Effector memory CD4-positive, alpha-beta T cell (primary cell): ENCODE data around the gene DAB1.

Experiments used
- DNase-seq, 3 donors: peaks; one replicate each; pipeline ENCODE4 v3.0.0-alpha.2; 2020
- H3K27ac ChIP-seq: 2 replicates; pipeline ENCODE4 v1.7.0; 2013; ENCODE audit warnings: mild to moderate bottlenecking, low read length, moderate library complexity; ENCODE audit not compliant: insufficient read depth, poor library complexity, severe bottlenecking
- H3K27me3 ChIP-seq: replicated peaks from 2 replicates; pipeline ENCODE4 v1.7.0; 2013; ENCODE audit warnings: mild to moderate bottlenecking, low read length; ENCODE audit not compliant: insufficient read depth, control insufficient read depth, poor library complexity, severe bottlenecking
- H3K36me3 ChIP-seq: 2 replicates; pipeline ENCODE4 v1.7.0; 2013; ENCODE audit warnings: mild to moderate bottlenecking, low read length, moderate library complexity; ENCODE audit not compliant: control insufficient read depth, insufficient read depth
- H3K4me1 ChIP-seq: 2 replicates; pipeline ENCODE4 v1.7.0; 2013; ENCODE audit warnings: low read length, mild to moderate bottlenecking; ENCODE audit not compliant: control insufficient read depth, insufficient read depth, poor library complexity, severe bottlenecking
- H3K4me3 ChIP-seq: 2 replicates; pipeline ENCODE4 v1.7.0; 2013; ENCODE audit warnings: low read length, low read depth, mild to moderate bottlenecking; ENCODE audit not compliant: insufficient read depth, poor library complexity, severe bottlenecking
- H3K9me3 ChIP-seq: 2 replicates; pipeline ENCODE4 v1.7.0; 2013; ENCODE audit warnings: mild to moderate bottlenecking, low read length, moderate library complexity; ENCODE audit not compliant: control insufficient read depth

The DAB1 gene

DNA sequence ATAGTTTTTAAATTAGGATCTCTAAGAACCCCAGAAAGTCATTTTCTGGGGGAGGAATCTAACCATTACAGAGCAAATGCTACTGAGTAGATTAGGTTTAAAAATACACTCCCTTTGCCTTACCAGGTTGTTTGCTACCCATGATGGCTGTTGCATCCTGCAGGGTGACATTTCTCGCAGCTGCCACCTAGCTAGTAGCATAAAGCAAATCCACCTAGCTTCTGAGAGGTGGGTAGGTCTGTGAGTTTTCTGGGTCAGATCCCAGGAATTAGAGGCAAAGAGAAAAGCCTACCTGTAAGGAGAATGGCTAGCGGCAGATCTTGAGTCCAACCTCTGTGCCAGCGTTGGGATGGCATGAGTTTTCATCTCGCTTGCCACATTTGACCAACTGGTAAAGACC is 95.9 kb downstream of the DAB1 start:
- Histone ChIP-seq H3K4me1 (no peaks in the 10 kb centered on the region), H3K9me3 (no peaks in the 10 kb centered on the region), H3K4me3 (no peak overlapping the region), H3K27me3 (no peaks in the 10 kb centered on the region), H3K36me3 (no peaks in the 10 kb centered on the region), H3K27ac (no peak overlapping the region)
- no peak for DNase-seq

DNA sequence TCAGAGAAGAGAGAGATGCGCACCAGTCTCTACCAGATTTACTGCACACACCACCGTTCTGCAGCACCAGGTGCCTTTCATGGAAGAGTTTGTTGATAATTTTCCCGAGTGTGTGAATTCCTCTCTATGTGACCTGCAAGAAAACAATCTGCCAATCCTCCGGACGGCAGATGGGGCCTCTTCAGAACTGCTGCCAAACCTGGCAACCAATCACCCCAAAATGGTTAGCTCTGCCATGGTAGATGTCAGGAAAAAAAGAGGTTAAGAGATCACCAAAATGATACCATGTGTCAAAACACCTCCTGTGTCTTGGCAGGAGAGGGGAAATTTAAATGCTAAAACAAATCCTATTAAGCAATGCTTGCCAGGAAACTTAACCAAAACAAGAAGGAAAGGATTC is 96.5 kb downstream of the DAB1 start:
- Histone ChIP-seq H3K27me3 (no peaks in the 10 kb centered on the region), H3K4me3 (no peak overlapping the region), H3K36me3 (no peaks in the 10 kb centered on the region), H3K4me1 (no peaks in the 10 kb centered on the region), H3K9me3 (no peaks in the 10 kb centered on the region), H3K27ac (no peak overlapping the region)
- no peak for DNase-seq

- Histone ChIP-seq H3K27ac (no peak overlapping the region), H3K27me3 (no peaks in the 10 kb centered on the region), H3K4me1 (no peaks in the 10 kb centered on the region), H3K36me3 (no peaks in the 10 kb centered on the region), H3K4me3 (no peak overlapping the region), H3K9me3 (no peaks in the 10 kb centered on the region)
- no peak for DNase-seq
These were observed 98.3 kb downstream of the DAB1 start for GRCh38 chr1:57325536-57325935.

DNA sequence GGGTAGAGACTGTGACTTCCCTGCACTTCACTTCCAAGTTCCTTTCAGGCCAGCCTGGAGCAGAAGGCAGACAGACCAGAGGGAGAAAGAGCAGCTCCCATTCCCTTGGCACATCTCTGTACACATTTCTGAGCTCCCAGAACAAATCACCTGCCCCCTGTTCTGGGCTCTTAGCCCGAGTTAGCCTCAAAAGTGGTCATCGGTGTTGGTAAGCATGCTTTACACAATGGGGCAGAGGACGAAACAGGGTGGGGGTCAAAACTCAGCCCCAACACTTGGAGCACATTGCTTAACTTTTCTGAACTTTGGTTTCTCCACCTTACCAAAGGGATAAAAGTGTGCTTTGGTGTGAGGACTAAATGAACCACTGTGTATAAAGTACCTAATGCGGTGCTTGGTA is 98.7 kb downstream of the DAB1 start:
- no peak for DNase-seq
- H3K4me1 ChIP-seq: no peaks in the 10 kb centered on the region
- no peak overlapping the region for H3K4me3 ChIP-seq
- no peak overlapping the region for H3K27ac ChIP-seq
- H3K27me3 ChIP-seq: no peaks in the 10 kb centered on the region
- no peaks in the 10 kb centered on the region for H3K9me3 ChIP-seq
- no peaks in the 10 kb centered on the region for H3K36me3 ChIP-seq

GRCh38 chr1:57324388-57324787 is 99.5 kb downstream of the DAB1 start:
- Histone ChIP-seq H3K4me1 (no peaks in the 10 kb centered on the region), H3K9me3 (no peaks in the 10 kb centered on the region), H3K4me3 (no peak overlapping the region), H3K27ac (no peak overlapping the region), H3K36me3 (no peaks in the 10 kb centered on the region), H3K27me3 (no peaks in the 10 kb centered on the region)
- no peak for DNase-seq

DNA sequence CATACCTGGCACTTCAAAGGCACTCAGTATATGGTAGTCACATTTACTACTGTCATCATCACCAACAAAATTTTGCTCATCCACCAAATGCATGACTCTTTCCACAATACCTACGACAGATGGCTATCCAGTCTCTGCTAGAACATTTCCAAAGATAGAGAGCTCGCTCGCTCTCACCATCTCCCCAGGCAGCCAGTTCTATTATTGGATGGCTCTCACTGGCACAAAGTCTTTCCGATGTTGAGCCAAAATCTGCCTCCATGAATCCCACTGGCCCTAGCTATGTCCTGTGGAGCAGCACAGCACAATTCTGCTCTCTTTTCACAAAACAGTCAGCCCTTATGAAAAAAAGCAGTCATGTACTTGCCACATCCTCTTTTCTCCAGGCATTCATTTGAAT is 102.1 kb downstream of the DAB1 start:
- Histone ChIP-seq H3K4me3 (no peak overlapping the region), H3K27ac (no peak overlapping the region), H3K4me1 (no peaks in the 10 kb centered on the region), H3K27me3 (no peaks in the 10 kb centered on the region), H3K36me3 (no peaks in the 10 kb centered on the region), H3K9me3 (no peaks in the 10 kb centered on the region)
- DNase-seq: no peak

- Histone ChIP-seq H3K27me3 (no peaks in the 10 kb centered on the region), H3K36me3 (no peaks in the 10 kb centered on the region), H3K27ac (no peak overlapping the region), H3K4me3 (no peak overlapping the region), H3K9me3 (no peaks in the 10 kb centered on the region), H3K4me1 (no peaks in the 10 kb centered on the region)
- DNase-seq: no peak
These were observed 104.1 kb downstream of the DAB1 start for GRCh38 chr1:57319791-57320190.

DNA sequence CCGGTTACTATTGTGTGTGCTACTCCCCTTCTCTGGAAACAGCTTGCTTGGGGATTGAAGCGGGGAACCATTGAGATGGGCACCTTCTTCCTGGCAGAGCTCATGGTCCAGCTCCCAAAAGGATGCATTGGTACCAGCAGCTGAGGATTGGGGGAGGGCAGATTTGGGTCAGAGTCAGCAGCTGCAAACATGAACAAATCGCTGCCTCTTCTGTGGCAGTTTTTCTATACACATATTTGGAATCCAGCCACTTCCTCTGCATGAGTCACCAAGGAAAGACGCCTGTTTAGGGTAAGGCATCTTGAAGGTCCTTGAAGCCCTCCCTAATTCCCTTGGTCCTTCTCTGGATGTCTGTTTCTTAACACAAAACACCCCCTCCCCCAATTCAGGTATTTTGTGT is 104.7 kb downstream of the DAB1 start:
- Histone ChIP-seq H3K36me3 (no peaks in the 10 kb centered on the region), H3K4me3 (no peak overlapping the region), H3K27me3 (no peaks in the 10 kb centered on the region), H3K9me3 (no peaks in the 10 kb centered on the region), H3K4me1 (no peaks in the 10 kb centered on the region), H3K27ac (no peak overlapping the region)
- no peak for DNase-seq

- Histone ChIP-seq H3K4me3 (no peak overlapping the region), H3K4me1 (no peaks in the 10 kb centered on the region), H3K36me3 (no peaks in the 10 kb centered on the region), H3K27me3 (no peaks in the 10 kb centered on the region), H3K9me3 (no peaks in the 10 kb centered on the region), H3K27ac (no peak overlapping the region)
- DNase-seq: no peak
These were observed 107.0 kb downstream of the DAB1 start for GRCh38 chr1:57316861-57317260.

- Histone ChIP-seq H3K4me1 (no peaks in the 10 kb centered on the region), H3K27ac (no peak overlapping the region), H3K9me3 (no peaks in the 10 kb centered on the region), H3K4me3 (no peak overlapping the region), H3K36me3 (no peaks in the 10 kb centered on the region), H3K27me3 (no peaks in the 10 kb centered on the region)
- DNase-seq: no peak
These were observed 107.6 kb downstream of the DAB1 start for GRCh38 chr1:57316291-57316690.

DNA sequence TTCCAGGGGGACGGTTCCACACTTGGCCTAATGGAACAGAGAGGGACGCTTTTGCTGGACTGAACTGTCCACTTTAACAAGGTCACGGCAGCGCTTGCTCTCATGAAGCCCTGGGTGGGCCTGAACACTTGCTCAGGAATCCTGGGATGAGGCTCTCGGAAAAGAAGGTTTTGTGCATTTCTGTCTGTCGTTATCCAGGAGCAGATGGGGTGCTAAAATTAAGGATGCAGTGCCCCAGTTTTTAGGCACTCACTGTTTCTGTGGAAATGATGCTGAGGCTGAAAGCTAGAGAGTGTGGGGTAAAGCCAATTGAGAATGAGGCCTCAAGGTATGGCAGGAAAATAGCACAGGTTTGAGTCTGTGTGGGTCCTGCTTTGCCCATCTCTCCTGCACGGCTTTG is 111.0 kb downstream of the DAB1 start:
- DNase-seq: no peak
- Histone ChIP-seq H3K27me3 (no peaks in the 10 kb centered on the region), H3K36me3 (no peaks in the 10 kb centered on the region), H3K4me3 (no peak overlapping the region), H3K4me1 (no peaks in the 10 kb centered on the region), H3K27ac (no peak overlapping the region), H3K9me3 (no peaks in the 10 kb centered on the region)
